NCI-H2196 (cell line): Measurements from ENCODE around the gene ZBTB20.

Experiments used
- DNase-seq: peaks from one replicate; lab custom pipeline; 2025; ENCODE audit not compliant: unreplicated experiment; lab: John Stamatoyannopoulos, UW

ZBTB20 gene

GRCh38 chr3:114725966-114726365 is 421.1 kb downstream of the ZBTB20 start:
- no peak for DNase-seq

- DNase-seq, result no peak
Observed at GRCh38 chr3:114722530-114722929, 424.6 kb downstream of the ZBTB20 start.

- DNase-seq, result no peak
Observed at GRCh38 chr3:114721864-114722263, 425.2 kb downstream of the ZBTB20 start.

GRCh38 chr3:114721209-114721608 is 425.9 kb downstream of the ZBTB20 start:
- DNase-seq, result no peak

- DNase-seq, result no peak
Observed at GRCh38 chr3:114718898-114719210, 428.2 kb downstream of the ZBTB20 start.

GRCh38 chr3:114718071-114718897 is 428.8 kb downstream of the ZBTB20 start:
- no peak for DNase-seq

- DNase-seq, result no peak
Observed at GRCh38 chr3:114716916-114717315, 430.2 kb downstream of the ZBTB20 start.

GRCh38 chr3:114716126-114716525 is 431.0 kb downstream of the ZBTB20 start:
- no peak for DNase-seq

- no peak for DNase-seq
Observed at GRCh38 chr3:114714957-114715460, 432.1 kb downstream of the ZBTB20 start.

GRCh38 chr3:114714237-114714636 is 432.9 kb downstream of the ZBTB20 start:
- peak; percentile 58 for DNase-seq

- DNase-seq, result no peak
Observed at GRCh38 chr3:114712728-114713492, 434.2 kb downstream of the ZBTB20 start.

GRCh38 chr3:114711321-114711886 is 435.7 kb downstream of the ZBTB20 start:
- no peak for DNase-seq

- DNase-seq, result no peak
Observed at GRCh38 chr3:114709102-114709501, 438.0 kb downstream of the ZBTB20 start.

- no peak for DNase-seq
Observed at GRCh38 chr3:114707252-114707860, 439.7 kb downstream of the ZBTB20 start.

- peak; percentile 76 for DNase-seq
Observed at GRCh38 chr3:114706591-114707232, 440.4 kb downstream of the ZBTB20 start.

- no peak for DNase-seq
Observed at GRCh38 chr3:114700637-114701234, 446.4 kb downstream of the ZBTB20 start.

GRCh38 chr3:114698146-114699105 is 448.7 kb downstream of the ZBTB20 start:
- DNase-seq, result no peak

GRCh38 chr3:114697401-114697800 is 449.7 kb downstream of the ZBTB20 start:
- no peak for DNase-seq

GRCh38 chr3:114694251-114694650 is 452.8 kb downstream of the ZBTB20 start:
- no peak for DNase-seq
